Retinal pigment epithelial cell (primary cell): ENCODE results near the gene OR51E2.
"Not testable (repeated sequence)": the region's sequence is repeated elsewhere in the genome, so short reads cannot be mapped to it uniquely, and the experiment has no call there.

Source experiments
- DNase-seq: peaks from one replicate; pipeline ENCODE4 v3.0.0-alpha.2; 2010; ENCODE audit warnings: low read depth
- H3K4me3 ChIP-seq: 2 replicates; pipeline ENCODE4 v1.5.1; 2011; ENCODE audit warnings: mild to moderate bottlenecking, low read length, control low read depth, moderate library complexity
- CTCF ChIP-seq: conservative IDR thresholded peaks from 2 replicates; pipeline ENCODE4 v1.5.1; 2011; ENCODE audit warnings: low read depth, low read length, control low read depth, inconsistent platforms

OR51E2 gene

GRCh38 chr11:4697585-4697984, at the start of gene OR51E2:
Gene OR51E2 (minus strand): TSS chr11:4697853. CDS start chr11:4682711, 15,142 bp downstream.
- peak; percentile 80 for DNase-seq

GRCh38 chr11:4740735-4741134, 43.1 kb upstream of the OR51E2 start:
- no peak overlapping the region for H3K4me3 ChIP-seq
- DNase-seq, result no peak
- TF ChIP-seq CTCF, result no peak

More at GRCh38 chr11:4697585-4697984, at the start of gene OR51E2:
- peak within 1 kb of the TSS; percentile 12 for H3K4me3 ChIP-seq
- TF ChIP-seq CTCF, result peak; percentile 25

GRCh38 chr11:4727171-4727570, 29.5 kb upstream of the OR51E2 start:
- H3K4me3 ChIP-seq, result no peak overlapping the region
- no peak for DNase-seq
- TF ChIP-seq CTCF, result no peak

- DNase-seq, H3K4me3 ChIP-seq: not testable (repeated sequence)
Measured at GRCh38 chr11:4722616-4723534, 25.2 kb upstream of the OR51E2 start.

- no peak for DNase-seq
- no peak for TF ChIP-seq CTCF
- H3K4me3 ChIP-seq, result no peak overlapping the region
Measured at GRCh38 chr11:4714300-4714699, 16.6 kb upstream of the OR51E2 start.

GRCh38 chr11:4713241-4713640, 15.6 kb upstream of the OR51E2 start:
- DNase-seq, result no peak
- no peak overlapping the region for H3K4me3 ChIP-seq
- TF ChIP-seq CTCF, result no peak

GRCh38 chr11:4704790-4705334, 7.2 kb upstream of the OR51E2 start:
- no peak for DNase-seq
- no peak overlapping the region for H3K4me3 ChIP-seq
- no peak for TF ChIP-seq CTCF
